GM21390 (cell line): ENCODE measurements around the gene RTP2.
A peak's percentile ranks its signal among the peaks of the same experiment; 100 is the strongest.

ENCODE experiments used
- ATAC-seq: cut with Tn5 transposase; IDR thresholded peaks from one replicate; pipeline ENCODE4 v1.9.1; 2021; ENCODE audit not compliant: unreplicated experiment

Gene RTP2

GRCh38 chr3:187739094-187739560 lies 36.8 kb upstream of the RTP2 start:
- ATAC-seq, result no peak

DNA sequence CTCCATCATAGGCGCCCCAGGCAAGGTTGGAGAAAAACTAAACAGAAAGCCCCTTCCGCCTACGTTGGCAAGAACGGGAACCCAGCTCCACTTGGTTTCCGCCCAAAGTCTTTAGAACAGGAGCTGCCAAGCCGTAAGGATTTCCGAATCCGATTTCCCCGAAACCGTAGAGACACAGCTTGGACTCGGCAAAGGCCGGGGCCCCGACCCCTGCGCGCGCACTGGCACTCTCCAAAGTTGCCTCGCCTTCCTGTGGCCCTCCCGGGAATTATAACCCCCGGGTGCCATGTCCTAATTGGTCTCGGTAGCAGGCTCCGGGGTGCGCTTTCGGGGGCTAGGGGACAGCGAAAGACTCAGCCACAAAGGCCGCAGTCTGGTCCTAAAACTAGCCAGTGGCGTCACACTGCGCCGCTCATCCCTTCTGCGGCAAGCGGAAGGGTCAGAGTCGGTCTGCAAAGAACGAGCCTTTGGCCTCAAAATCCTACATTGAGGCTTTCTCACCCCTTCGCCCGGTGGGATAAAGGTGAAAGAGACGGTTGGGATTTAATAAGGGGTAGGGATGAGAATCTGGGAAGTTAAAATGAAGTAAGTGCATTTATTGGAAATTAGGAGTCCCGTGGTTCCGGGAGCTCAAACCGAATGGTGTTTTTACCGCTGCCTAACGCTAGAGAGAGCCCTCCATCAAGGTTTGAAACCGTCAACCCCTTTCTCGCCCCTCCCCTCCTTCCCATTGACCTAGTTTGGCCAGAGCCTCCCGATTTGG lies 36.2 kb upstream of the RTP2 start:
- peak; percentile 51 for ATAC-seq

GRCh38 chr3:187738071-187738330 lies 35.6 kb upstream of the RTP2 start:
- no peak for ATAC-seq

- no peak for ATAC-seq
These were observed 35.2 kb upstream of the RTP2 start for GRCh38 chr3:187737368-187738070.

GRCh38 chr3:187737006-187737367 lies 34.6 kb upstream of the RTP2 start:
- no peak for ATAC-seq

GRCh38 chr3:187736418-187736871 lies 34.1 kb upstream of the RTP2 start:
- ATAC-seq, result no peak

DNA sequence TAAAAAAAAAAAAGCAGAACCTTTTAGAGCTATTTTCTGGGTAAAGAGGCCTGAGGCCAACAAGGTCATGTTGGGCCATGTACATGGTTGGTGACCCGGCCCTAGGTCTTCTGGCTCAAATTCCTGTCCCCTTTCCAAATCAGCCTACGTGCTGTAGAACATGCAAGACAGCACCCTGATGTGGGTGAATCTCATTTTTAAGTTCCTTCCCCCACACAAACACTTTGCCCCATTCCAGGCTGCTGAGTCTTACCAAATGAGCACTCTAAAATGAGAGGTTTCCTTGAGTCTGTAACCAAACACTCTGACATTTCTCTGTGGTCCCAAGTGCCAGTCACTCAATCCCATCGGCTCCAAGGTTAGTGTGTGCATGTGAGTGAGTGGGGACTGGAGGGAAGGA lies 33.5 kb upstream of the RTP2 start:
- ATAC-seq, result no peak

- ATAC-seq, result no peak
These were observed 33.0 kb upstream of the RTP2 start for GRCh38 chr3:187735383-187735782.

GRCh38 chr3:187734841-187735240 lies 32.5 kb upstream of the RTP2 start:
- no peak for ATAC-seq

DNA sequence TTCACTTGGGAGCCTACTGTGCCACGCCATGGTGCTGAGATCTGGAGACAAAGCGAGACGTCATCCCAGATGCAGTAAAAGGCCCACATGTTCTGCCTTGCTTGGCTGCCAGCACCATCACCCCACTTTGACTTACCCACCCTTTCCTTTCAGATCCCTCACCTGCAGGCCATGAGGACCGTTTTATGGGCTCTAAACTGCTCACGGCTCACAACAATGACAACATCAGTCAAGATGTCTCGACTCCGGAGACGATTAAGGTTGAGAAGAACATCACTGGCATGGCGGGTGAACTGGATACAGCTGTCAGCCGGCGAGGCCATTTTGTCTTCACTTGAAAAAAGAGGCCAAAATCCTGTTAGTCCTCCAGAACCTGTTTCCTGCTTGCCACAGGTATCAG lies 31.0 kb upstream of the RTP2 start:
- ATAC-seq, result no peak

DNA sequence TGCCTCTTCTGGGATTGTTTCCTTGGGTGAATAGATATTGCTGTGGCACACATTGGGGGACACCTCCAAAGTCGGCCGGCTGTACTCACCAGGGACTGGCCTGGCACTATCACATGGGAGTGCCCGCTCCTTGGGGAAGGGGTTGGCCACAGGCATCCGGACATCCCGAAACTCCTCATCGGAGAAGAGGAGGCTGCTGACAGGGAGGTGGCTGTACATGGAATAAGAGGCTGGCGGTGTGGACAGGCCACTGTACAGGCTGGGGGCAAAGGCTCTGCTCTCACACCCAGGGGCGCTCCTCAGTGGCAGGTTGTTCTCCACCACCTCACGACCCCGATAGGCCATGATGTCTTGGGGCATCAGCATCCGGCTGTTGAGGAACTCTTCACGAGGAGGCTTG lies 27.2 kb upstream of the RTP2 start:
- no peak for ATAC-seq

DNA sequence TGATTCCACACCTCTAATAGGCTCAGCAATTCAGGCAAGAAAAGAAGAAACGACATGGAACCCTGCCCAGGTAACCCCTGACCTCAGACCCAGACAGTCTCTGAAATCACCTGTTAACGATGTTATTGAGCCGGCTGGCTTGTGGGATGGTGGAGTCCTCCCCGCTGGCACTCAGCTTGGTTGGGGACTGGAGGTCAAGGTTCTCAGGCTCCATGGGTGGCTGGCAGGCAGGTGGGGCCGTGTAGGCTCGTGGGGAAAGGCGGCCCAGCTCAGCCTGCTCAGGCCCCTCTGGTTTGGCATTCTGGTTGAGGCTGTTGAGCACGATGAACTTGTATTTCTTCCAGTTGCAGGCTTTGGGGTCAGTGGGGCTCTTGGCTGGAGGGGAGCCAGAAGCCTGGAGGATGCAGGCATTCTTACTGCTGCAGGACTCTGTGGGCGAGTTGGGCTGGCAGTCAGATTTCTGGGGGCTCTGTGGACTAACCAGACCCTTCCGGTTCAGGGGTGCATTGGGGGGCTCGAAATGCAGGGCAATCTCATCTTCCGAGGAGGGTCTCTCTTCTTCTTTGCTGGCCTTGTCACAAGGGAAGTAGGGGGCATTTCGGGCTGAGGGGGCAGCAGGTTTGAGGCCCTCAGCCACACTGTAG lies 26.7 kb upstream of the RTP2 start:
- no peak for ATAC-seq

DNA sequence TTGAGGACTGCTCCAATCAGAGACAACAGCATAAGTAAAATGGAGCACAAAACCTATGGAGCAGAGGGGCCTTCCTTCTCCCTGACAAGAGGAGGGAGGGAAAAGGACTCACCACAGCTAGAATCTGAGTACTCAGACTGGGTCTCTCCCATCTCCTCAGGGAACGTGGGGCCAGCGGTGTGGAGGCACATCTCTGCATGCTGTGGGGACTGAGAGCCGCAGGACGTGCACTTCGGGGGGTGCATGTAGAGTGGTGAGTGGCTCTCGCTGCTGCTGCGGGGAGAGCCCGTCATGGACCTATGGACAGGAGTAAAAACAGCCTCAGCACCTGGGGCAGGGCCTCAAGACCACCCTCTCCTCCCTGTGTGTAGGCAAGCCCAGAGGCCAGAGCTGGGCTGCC lies 25.9 kb upstream of the RTP2 start:
- no peak for ATAC-seq

DNA sequence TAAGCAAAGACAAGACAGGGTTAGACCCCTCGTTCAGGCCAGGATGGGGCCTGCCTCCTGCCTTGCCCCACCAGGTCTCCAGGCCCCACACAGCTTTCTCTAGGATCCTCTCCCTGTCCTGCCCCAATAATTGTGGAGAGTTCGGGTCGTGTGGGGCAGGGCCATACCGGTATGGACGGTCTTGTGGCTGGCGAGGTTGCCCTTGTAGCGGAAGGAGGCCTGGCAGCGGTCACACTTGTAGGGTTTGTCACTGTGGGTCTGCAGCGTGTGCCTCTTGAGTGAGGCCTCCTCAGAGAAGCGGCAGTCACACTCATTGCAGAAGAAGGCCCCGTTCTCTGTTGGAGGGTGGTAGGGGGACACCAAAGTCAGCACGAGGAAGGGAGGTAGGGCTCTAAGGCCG lies 24.2 kb upstream of the RTP2 start:
- no peak for ATAC-seq

- no peak for ATAC-seq
These were observed 23.5 kb upstream of the RTP2 start for GRCh38 chr3:187725653-187726370.

GRCh38 chr3:187725224-187725623 lies 22.9 kb upstream of the RTP2 start:
- ATAC-seq, result no peak

- no peak for ATAC-seq
These were observed 19.9 kb upstream of the RTP2 start for GRCh38 chr3:187722206-187722612.

DNA sequence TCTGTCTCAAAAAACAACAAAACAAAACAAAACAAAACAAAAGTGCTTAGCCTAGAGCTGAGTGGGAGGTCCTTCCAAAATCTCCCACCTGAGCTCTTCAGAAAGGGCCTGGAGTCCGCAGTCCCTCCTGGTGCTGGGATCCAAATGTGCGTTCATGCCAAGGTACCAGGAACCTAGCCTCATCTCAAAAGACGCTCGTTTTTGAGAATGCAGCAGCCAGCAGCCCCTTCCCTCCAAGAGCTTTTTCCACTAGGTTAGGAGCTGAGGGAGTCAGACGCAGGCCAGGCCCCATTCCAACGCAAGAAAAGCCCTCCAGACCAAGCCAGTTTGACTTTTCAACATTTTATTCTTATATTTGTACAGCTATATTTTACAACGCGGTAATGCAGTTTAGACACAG lies 18.7 kb upstream of the RTP2 start:
- ATAC-seq, result no peak

DNA sequence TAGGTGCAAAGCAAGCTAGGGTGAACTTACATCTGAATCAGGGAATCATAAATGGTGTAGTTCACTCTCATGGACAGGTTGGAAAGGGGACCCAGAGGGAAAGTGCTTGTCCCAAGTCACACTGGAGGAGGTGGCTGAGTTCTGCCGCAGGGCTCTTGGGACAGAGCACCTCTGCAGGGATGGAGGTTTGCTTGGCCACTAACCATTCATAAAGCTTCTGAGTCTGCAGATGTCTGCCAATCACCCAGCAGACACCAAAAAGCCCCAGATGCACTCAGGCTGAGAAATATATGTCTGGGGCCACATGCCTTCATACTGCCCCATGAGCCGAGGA lies 17.9 kb upstream of the RTP2 start:
- ATAC-seq, result no peak

- no peak for ATAC-seq
These were observed 17.4 kb upstream of the RTP2 start for GRCh38 chr3:187719628-187720336.

GRCh38 chr3:187718802-187719201 lies 16.4 kb upstream of the RTP2 start:
- no peak for ATAC-seq
